Measurements from ENCODE around the gene CEP350.
"Not testable (repeated sequence)": the region's sequence is repeated elsewhere in the genome, so short reads cannot be mapped to it uniquely, and the experiment has no call there.

DNA sequence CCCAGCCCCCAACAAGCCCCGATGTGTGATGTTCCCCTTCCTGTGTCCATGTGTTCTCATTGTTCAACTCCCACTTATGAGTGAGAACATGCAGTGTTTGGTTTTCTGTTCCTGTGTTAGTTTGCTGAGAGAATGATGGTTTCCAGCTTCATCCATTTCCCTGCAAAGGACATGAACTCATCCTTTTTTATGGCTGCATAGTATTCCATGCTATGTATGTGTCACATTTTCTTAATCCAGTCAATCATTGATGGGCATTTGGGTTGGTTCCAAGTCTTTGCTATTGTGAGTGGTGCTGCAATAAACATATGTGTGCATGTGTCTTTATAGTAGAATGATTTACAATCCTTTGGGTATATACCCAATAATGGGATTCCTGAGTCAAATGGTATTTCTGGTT, 52.2 kb downstream of the CEP350 start:
- TF ChIP-seq, protein P1, sequence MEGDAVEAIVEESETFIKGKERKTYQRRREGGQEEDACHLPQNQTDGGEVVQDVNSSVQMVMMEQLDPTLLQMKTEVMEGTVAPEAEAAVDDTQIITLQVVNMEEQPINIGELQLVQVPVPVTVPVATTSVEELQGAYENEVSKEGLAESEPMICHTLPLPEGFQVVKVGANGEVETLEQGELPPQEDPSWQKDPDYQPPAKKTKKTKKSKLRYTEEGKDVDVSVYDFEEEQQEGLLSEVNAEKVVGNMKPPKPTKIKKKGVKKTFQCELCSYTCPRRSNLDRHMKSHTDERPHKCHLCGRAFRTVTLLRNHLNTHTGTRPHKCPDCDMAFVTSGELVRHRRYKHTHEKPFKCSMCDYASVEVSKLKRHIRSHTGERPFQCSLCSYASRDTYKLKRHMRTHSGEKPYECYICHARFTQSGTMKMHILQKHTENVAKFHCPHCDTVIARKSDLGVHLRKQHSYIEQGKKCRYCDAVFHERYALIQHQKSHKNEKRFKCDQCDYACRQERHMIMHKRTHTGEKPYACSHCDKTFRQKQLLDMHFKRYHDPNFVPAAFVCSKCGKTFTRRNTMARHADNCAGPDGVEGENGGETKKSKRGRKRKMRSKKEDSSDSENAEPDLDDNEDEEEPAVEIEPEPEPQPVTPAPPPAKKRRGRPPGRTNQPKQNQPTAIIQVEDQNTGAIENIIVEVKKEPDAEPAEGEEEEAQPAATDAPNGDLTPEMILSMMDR (IDR thresholded peaks at IDR 0.05): not testable (repeated sequence)
- not testable (repeated sequence) for TF ChIP-seq POLR2A, POLR2AphosphoS5, EP300 (IDR thresholded peaks at IDR 0.05)
